ENCODE measurements around the gene BRCA1. TPM values are rescaled to one million over a fixed set of nuclear protein-coding genes. Genes with fewer than 3 reads are reported as not detected.
"Not testable (repeated sequence)": the region's sequence is repeated elsewhere in the genome, so short reads cannot be mapped to it uniquely, and the experiment has no call there.

Gene BRCA1
- total RNA-seq, 1 donor = 44.6 TPM

DNA sequence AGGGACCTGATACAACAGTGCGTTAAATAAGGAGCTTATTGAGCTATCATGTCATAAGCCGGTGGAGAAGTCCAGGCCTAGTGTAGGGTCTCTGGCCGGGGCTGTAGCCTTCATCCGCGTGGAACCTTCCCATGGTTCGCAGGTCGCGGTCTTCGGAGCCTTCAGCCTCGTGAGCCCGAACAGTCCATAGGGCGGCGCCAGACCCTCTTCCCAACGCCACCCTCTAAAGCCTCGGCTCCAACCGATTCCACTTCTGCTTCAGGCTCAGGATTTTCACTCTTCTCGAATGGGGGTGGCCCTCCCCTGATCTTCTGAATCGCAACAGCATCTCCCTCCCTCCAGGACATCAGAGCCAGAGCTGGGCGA is 10.3 kb upstream of the BRCA1 start:
- no peak overlapping the region for H3K4me3 ChIP-seq (ENCODE audit: low read depth, low read length)
- TF ChIP-seq, protein P1, sequence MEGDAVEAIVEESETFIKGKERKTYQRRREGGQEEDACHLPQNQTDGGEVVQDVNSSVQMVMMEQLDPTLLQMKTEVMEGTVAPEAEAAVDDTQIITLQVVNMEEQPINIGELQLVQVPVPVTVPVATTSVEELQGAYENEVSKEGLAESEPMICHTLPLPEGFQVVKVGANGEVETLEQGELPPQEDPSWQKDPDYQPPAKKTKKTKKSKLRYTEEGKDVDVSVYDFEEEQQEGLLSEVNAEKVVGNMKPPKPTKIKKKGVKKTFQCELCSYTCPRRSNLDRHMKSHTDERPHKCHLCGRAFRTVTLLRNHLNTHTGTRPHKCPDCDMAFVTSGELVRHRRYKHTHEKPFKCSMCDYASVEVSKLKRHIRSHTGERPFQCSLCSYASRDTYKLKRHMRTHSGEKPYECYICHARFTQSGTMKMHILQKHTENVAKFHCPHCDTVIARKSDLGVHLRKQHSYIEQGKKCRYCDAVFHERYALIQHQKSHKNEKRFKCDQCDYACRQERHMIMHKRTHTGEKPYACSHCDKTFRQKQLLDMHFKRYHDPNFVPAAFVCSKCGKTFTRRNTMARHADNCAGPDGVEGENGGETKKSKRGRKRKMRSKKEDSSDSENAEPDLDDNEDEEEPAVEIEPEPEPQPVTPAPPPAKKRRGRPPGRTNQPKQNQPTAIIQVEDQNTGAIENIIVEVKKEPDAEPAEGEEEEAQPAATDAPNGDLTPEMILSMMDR (IDR thresholded peaks at IDR 0.05; ENCODE audit: insufficient read depth, low read length) = no peak
- no peak for DNase-seq (ENCODE audit: low read depth)

DNA sequence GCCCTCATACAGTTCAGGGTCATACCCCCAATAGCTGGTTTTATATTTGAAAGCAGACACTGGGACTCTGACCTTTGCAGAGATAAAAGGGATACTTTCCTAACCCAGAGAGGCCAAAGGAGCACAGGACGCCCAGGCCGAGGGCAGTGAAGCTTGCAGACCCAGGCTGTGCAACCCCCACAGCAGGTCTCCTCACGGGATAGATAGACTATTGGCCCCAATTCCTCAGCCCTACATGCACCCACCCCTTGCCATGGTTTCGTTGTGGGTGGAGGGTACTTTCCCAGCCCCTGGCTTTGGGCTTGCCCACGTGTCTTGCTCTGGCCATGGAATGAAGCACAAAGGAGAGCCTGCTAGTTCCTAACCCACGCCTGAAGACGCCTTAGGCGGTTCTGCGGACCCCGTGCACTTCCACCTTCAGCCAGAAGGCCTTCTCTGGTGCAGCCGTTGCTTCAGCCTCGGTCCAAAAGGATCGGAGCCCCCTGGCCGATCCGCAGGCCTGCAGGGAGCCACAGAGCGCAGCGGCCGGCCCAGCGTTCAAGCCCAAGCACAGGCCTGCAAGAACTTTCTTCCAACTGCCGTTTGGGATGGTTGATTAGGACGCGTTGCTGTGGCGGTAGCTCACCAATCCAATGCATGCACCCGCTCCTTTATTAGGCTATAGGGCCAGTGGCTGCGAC is 9.8 kb upstream of the BRCA1 start:
- no peak overlapping the region for H3K4me3 ChIP-seq (ENCODE audit: low read depth, low read length)
- no peak for DNase-seq (ENCODE audit: low read depth)
- TF ChIP-seq, protein P1 (IDR thresholded peaks at IDR 0.05; ENCODE audit: insufficient read depth, low read length) = no peak

DNA sequence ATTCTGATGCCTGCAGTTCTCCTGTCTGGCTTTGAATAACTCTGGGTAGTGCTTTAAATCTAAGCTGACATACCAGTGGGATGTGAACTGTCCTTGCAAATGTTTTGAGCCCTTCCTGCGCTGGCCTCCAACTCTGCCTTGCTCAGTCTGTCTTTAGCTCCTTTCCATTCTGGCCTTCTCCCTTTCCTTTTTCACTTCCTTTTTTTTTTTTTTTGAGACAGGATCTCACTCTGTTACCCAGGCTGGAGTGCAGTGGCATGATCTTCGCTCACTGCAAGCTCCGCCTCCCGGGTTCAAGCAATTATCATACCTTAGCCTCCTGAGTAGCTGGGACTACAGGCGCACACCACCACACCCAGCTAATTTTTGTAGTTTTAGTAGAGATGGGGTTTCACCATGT is 8.3 kb upstream of the BRCA1 start:
- H3K4me3 ChIP-seq (ENCODE audit: low read depth, low read length); DNase-seq (ENCODE audit: low read depth): not testable (repeated sequence)

DNA sequence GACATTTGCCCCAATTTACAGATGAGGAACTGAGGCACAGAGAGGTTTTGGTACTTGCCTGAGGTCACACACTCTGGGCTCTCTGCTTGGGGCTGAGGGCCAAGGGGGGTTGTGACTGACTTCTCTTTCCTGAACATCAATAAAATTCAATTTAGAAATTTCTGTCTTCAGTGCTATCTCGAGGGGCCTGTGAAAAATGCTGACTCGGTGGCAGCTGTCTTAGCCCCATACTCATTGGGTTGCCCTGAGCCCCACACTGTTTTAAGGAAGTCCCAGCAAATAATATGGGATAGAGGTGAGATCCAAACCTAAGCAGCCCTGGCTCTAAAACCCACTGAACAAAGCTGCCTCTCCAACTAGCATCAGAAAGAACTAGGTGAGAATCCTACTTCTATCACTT is 7.0 kb upstream of the BRCA1 start:
- DNase-seq (ENCODE audit: low read depth) = no peak
- H3K4me3 ChIP-seq (ENCODE audit: low read depth, low read length) = no peak overlapping the region
- TF ChIP-seq, protein P1 (IDR thresholded peaks at IDR 0.05; ENCODE audit: insufficient read depth, low read length) = no peak

DNA sequence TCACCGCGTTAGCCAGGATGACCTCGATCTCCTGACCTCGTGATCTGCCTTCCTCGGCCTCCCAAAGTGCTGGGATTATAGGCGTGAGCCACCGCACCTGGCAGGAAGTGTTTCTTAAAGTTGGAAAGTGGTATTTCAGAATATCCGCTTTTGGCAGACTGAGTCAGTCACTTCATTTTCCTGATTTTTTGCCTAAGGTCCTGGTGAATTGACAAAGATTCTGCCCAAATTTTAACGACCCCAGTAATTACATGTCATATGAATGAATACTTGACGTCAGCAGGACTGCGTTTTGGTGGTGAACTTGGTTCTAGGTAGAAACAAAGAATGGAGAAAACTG is 4.5 kb upstream of the BRCA1 start:
- no peak overlapping the region for H3K4me3 ChIP-seq (ENCODE audit: low read depth, low read length)
- TF ChIP-seq, protein P1 (IDR thresholded peaks at IDR 0.05; ENCODE audit: insufficient read depth, low read length) = no peak
- DNase-seq (ENCODE audit: low read depth) = no peak

DNA sequence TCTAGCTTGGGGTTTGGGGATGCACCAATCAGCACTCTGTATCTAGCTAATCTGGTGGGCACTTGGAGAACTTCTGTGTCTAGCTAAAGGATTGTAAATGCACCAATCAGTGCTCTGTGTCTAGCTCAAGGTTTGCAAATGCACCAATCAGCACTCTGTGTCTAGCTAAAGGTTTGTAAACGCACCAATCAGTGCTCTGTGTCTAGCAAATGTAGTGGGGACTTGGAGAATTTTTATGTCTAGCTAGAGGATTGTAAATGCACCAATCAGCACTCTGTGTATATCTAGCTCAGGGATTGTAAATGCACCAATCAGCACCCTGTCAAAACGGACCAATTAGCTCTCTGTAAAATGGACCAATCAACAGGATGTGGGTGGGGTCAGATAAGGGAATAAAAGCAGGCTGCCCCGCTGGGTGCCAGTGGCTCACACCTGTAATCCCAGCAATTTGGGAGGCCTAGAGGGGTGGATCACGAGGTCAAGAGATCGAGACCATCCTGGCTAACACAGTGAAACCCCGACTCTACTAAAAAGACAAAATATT is 2.2 kb upstream of the BRCA1 start:
- DNase-seq (ENCODE audit: low read depth); H3K4me3 ChIP-seq (ENCODE audit: low read depth, low read length): not testable (repeated sequence)

DNA sequence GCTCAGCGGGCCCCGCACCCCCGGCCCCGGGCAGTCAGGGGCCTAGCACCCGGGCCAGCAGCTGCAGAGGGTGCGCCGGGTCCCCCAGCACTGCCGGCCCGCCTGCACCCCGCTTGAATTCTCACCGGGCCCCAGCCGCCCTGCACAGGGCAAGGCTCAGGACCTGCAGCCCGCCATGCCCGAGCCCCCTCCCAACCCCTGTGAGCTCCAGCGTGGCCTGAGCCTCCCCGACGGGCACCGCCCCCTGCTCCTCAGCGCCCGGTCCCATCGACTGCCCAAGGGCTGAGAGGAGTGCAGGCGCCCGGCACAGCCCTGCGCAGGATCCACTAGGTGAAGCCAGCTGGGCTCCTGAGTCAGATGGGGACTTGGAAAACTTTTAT is 1.7 kb upstream of the BRCA1 start:
- no peak overlapping the region for H3K4me3 ChIP-seq (ENCODE audit: low read depth, low read length)
- TF ChIP-seq, protein P1 (IDR thresholded peaks at IDR 0.05; ENCODE audit: insufficient read depth, low read length) = no peak
- DNase-seq (ENCODE audit: low read depth) = no peak

All from fibroblast of the aortic adventitia (primary cell).